ENCODE results near the gene CAPZB. TPM values are rescaled to one million over a fixed set of nuclear protein-coding genes. Genes with fewer than 3 reads are reported as not detected.

CAPZB gene
- polyA plus RNA-seq, 1 of the 3 experiments (the other 2 are of a cell fraction), result 122 TPM

GRCh38 chr1:19346026-19346425 lies 139.3 kb downstream of the CAPZB start:
- no peaks in the 10 kb centered on the region for H3K27me3 ChIP-seq (ENCODE audit: insufficient read depth)
- H3K27ac ChIP-seq (ENCODE audit: low read depth in 2 of 2, low read length in 1 of 2), result peak overlapping the region in 1 of 2 experiments; percentile 80; a peak in 2 of 4 replicates
- TF ChIP-seq RXRA (IDR thresholded peaks at IDR 0.05; ENCODE audit: borderline replicate concordance, low read depth), result no peak
- TF ChIP-seq PBX3 (IDR thresholded peaks at IDR 0.05), result no peak
- TF ChIP-seq IRF3 (IDR thresholded peaks at IDR 0.05; ENCODE audit: low read depth, low read length), result no peak
- TF ChIP-seq SMC3 (IDR thresholded peaks at IDR 0.05; ENCODE audit: low read depth, low read length), result no peak
- no peak for TF ChIP-seq ELF1 (IDR thresholded peaks at IDR 0.05)
- TF ChIP-seq RCOR1 (IDR thresholded peaks at IDR 0.05; ENCODE audit: low read length), result no peak
- no peak for TF ChIP-seq REST (IDR thresholded peaks at IDR 0.05; ENCODE audit: low read depth, low read length)
- TF ChIP-seq NFIC (IDR thresholded peaks at IDR 0.05; ENCODE audit: borderline replicate concordance), result no peak
- no peak for TF ChIP-seq JUND (IDR thresholded peaks at IDR 0.05)
- TF ChIP-seq POLR2AphosphoS5 (IDR thresholded peaks at IDR 0.05; ENCODE audit: low read depth, low read length), result no peak
- TF ChIP-seq EP300 (IDR thresholded peaks at IDR 0.05; ENCODE audit: borderline replicate concordance in 1 of 2, low read depth in 1 of 2, low read length in 1 of 2), result no peak
- TF ChIP-seq RFX5 (IDR thresholded peaks at IDR 0.05; ENCODE audit: low read length), result no peak
- TF ChIP-seq CHD2 (IDR thresholded peaks at IDR 0.05; ENCODE audit: low read length, partially characterized antibody), result no peak
- TF ChIP-seq TAF1 (IDR thresholded peaks at IDR 0.05; ENCODE audit: borderline replicate concordance, low read depth, low read length), result no peak
- TF ChIP-seq FOSL2 (IDR thresholded peaks at IDR 0.05; ENCODE audit: borderline replicate concordance, low read depth), result no peak
- no peak for TF ChIP-seq TCF12 (IDR thresholded peaks at IDR 0.05)
- peaks cover 8 to 55% of the 10 kb centered on the region in 2 experiments for H3K36me3 ChIP-seq (replicated peaks in 1 of 2; ENCODE audit: control insufficient read depth in 1 of 2, insufficient read depth in 2 of 2, low read length in 1 of 2)
- no peak overlapping the region for H2AFZ ChIP-seq (ENCODE audit: low read depth)
- POLR2A ChIA-PET, result no interaction called here
- no peak overlapping the region for H3K4me3 ChIP-seq (ENCODE audit: low read depth in 2 of 2, low read length in 1 of 2)
- 92% methylated on average over 6 of the region's 6 CpGs for WGBS (ENCODE audit: low lambda C conversion rate)
- no peak overlapping the region for H3K4me2 ChIP-seq
- CTCF ChIA-PET, result interaction anchor here (0.6 to 13.7 kb wide), 6 partner anchors 26 to 315 kb away, joined by 3 to 235 read pairs (median 48); partner anchors contain the start of gene NBL1
- peaks cover 10% of the 10 kb centered on the region; the same call in 1 of the 2 replicates for H4K20me1 ChIP-seq (ENCODE audit: insufficient read depth)
- no peak for DNase-seq
- no peak overlapping the region for H3K9ac ChIP-seq
- H3K9me2 ChIP-seq, result no peaks in the 10 kb centered on the region
- H3K9me3 ChIP-seq, result no peaks in the 10 kb centered on the region
- peaks cover 0 to 62% of the 10 kb centered on the region in 2 experiments; a peak in 1 of 4 replicates for H3K4me1 ChIP-seq (ENCODE audit: control insufficient read depth in 1 of 2, insufficient read depth in 2 of 2, low read depth in 1 of 2, low read length in 1 of 2)
- no peaks in the 10 kb centered on the region for H3F3A ChIP-seq (replicated peaks; ENCODE audit: insufficient read depth)
- H3K79me2 ChIP-seq (ENCODE audit: insufficient read depth), result peaks cover 2% of the 10 kb centered on the region; the same call in 1 of the 2 replicates

Measured in SK-N-SH (cell line).